Measurements from ENCODE around the gene PROM1.

- TF ChIP-seq CTCF (IDR thresholded peaks at IDR 0.05) (no peak), POLR2A (IDR thresholded peaks at IDR 0.05) (no peak)
These were observed 82.9 kb downstream of the PROM1 start for GRCh38 chr4:16000708-16001483.
